ENCODE data around the gene GALNT17.

GALNT17 gene

DNA sequence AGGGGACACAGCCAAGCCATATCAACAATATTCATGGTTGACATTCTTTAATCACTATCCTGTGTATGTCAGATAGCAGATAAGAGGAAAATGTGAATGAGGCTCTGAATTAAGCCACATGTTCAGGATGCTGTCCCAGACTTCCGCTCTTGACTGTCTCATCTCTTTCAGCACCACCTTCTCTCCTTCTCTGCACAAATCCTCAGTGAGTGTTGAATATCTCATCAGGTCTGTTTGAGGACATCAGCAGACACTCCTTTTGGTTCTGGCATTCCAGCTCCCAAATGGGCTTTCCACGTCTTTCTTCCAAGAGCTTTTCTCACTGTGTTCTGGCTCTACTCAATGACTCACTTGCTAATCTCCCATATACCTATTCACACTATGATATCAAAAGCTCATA lies 321.7 kb downstream of the GALNT17 start:
- DNase-seq (ENCODE audit: low spot score): no peak
- FAIRE-seq: no peak

GRCh38 chr7:71454981-71455380 lies 323.0 kb downstream of the GALNT17 start:
- FAIRE-seq (no peak), DNase-seq (ENCODE audit: low spot score) (no peak)

DNA sequence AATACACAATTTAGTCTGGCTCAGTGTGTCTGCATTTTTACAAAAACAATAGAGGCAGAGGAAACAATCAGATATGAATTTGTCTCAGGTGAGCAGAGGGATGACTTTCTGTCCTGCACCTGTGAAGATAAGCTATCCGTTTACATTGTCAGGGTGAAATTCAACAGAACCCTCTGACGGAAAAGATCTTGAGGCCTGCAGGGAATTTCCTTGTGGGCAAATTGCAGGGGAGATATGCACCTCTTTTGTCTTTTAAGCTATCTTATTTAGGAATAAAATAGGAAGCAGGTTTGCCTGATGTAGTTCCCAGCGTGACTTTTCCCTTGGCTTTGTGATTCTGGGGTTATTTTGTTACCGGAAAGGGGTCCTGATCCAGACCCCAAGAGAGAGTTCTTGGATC lies 325.1 kb downstream of the GALNT17 start:
- no peak for FAIRE-seq
- no peak for DNase-seq (ENCODE audit: low spot score)

DNA sequence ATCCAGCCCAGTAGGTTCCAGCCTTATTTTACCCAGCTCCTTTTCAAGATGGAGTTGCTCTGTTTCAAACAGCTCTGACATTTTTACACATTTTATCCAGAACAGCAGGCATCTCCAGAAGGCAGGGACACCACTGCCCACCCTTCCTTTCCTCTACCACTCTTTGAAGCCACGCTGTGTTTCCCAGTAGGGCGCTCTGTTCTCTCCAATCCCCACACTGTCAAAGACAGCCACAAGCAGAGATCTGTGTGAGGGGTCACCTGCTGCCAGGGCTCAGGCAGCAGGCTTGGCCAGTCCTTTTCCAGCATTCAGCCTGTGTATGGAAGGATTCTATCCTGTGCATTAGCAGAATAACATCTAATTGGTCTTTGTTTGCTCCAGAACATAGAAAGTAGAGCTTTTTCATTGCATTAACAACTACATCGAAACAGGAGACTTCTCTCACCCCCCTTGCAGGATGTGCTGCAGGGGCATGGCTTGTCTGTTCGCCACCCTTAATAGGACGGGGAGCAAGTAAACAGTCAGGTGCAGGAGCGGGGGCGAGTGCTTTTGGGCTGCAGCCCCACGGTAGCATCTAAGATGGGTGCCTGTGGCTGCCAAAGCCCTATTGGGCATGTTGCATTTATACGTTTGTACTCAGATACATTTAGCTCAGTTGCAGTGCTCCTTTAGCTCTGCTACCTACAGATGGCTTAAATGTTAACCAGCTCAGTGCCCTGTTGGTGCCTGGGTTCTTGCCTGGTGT lies 326.1 kb downstream of the GALNT17 start:
- FAIRE-seq: no peak
- no peak for DNase-seq (ENCODE audit: low spot score)

DNA sequence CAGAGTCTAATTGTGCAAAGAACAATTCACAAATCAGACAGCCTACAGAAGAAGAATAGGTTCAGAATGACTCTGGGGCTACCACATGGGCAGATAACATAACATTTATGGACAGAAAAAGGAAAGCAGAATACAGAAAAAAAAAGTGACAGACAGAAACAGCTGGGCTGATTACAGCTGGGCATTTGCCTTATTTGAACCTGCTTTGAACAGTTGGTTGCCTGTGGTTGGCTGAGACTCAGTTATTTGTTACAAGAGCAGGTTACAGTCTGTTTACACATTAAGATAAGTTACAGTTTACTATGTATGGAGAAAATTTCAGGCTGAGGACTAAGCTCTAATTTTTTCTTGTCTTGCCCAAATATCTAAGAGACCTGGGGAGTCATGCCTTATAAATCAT lies 327.2 kb downstream of the GALNT17 start:
- FAIRE-seq: no peak
- no peak for DNase-seq (ENCODE audit: low spot score)

DNA sequence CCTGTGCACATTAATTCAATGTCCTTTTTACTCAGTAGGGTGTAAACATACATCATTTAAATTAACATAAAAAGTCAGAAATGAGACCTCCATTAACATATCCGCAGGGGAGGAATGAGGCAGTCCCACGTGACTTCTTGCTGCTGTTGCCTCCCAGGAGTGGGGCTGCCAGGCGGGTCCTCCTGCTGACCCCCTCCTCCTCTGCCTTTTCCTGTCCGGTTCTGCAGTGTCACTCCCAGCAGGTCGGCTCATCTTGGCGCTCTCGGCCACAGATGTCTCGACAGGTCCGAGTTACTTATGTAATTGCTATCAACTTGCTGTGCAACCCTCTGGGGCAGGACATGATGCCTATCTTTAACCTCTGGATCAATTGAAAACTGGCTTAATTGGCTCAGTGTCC lies 329.6 kb downstream of the GALNT17 start:
- DNase-seq (ENCODE audit: low spot score) (no peak), FAIRE-seq (no peak)

- DNase-seq (ENCODE audit: low spot score): no peak
- FAIRE-seq: no peak
Observed at GRCh38 chr7:71465741-71466189, 333.8 kb downstream of the GALNT17 start.

DNA sequence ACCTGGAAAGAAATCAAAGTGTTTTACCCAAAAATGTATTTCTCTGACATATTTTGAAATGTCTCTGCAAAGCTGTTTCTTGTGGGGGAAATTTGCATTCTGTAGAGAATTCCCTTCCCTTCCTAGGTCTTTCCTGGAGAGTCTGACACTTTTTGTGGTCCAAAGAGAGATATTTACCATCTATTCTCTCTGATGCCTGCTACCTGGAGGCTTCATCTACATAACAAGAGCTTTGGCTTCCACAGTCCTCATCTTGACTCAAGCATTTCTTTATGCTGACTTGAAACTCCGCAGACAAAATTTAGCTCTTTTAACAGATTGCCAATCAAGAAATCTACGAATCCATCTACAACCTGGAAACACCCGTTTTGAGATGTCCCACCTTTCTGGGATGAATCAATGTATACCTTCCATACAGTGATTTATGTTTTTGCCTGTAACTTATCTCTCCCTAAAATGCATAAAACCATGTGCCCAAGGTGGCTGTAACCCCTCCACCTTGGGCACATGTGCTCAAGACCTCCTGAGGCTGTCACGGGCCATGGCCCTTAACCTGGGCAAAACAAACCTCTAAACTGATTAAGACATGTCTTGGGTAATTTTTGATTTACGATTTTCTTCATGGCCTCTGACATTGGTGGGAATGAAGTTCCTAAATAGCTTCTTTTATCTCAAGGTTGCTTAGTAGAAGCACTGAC lies 334.7 kb downstream of the GALNT17 start:
- no peak for DNase-seq (ENCODE audit: low spot score)
- FAIRE-seq: no peak

- DNase-seq (ENCODE audit: low spot score): no peak
- no peak for FAIRE-seq
Observed at GRCh38 chr7:71470326-71470725, 338.4 kb downstream of the GALNT17 start.

DNA sequence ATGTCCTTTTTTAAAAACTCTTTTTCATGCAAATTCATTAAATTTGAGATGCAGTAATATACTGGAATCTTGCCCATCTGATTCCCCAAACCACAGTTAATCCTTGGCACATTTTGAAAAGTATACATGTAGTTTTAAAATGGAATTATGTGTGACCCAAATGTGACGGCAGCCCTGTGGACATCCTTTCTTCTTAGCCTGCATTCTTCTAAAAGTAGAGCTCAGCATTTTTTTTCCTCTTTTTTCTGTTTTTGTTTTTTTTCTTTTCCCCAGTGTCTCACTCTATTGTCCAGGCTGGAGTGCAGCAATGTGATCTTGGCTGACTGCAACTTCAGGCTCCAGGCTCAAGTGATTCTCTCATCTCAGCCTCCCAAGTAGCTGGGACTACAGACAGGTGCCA lies 338.9 kb downstream of the GALNT17 start:
- FAIRE-seq: no peak

DNA sequence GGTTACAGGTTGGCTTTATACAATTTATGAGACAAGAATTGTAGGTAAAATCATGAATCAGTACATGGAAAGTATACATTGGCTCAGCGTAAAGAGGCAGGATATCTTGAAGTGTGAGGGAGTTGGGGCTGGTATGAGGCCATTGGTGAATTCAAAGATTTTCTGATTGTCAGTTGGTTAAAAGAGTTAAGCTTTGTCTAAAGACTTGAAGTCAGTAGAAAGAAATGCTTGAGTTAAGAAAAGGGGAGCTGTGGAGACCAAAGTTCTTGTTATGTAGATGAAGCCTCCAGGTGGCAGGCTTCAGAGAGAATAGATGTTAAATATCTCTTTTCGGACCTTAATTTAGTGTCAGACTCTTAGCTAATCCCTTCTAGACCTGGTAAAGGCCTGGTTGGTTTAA lies 341.0 kb downstream of the GALNT17 start:
- no peak for FAIRE-seq

More for the DNA sequence above, 338.9 kb downstream of the GALNT17 start:
- no peak for DNase-seq (ENCODE audit: low spot score)

DNA sequence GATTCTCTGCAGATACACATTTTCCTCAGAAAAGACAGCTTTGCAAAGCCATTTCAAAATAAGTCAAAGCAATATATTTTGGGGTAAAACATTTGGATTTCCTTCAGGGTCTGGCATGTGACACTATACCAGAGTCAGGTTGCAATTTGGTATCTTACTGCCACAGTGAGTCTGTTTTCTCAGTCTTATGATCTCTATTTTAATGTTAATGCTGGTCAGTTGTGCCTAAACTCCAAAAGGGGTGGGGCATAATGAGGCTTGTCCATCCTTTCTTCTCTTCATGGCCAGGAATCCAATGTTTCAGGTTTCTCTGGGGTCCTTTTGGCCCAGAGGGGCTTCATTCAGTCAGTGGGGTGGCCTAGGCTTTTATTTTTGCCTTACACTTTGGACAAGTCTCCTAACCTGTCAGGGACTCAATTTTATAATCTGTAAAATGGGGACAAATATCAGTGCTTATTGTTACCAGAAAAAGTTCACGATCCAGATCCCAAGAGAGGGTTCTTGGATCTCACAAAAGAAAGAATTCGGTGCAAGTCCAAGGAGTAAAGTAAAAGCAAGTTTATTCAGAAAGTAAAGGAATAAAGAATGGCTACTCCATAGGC lies 341.5 kb downstream of the GALNT17 start:
- FAIRE-seq (no peak), DNase-seq (ENCODE audit: low spot score) (no peak)

More for the DNA sequence above, 341.0 kb downstream of the GALNT17 start:
- DNase-seq (ENCODE audit: low spot score): no peak

DNA sequence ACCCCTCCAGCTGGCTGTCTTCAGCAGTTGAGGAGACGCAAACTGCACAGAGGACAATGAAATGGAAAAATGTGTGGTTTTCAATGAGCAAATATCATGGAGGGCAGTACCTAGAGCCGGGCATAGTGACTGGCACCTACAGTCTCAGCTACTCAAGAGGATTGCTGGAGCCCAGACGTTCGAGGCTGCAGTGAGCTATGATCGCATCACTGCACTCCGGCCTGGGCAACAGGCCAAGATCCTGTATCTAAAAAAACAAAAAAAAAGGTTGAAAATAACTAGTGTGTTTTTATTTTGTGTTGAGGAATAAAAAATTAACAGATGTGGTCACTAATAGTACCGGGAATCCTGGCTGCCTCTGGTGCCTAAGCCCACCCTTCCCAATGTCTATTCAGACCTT lies 345.5 kb downstream of the GALNT17 start:
- FAIRE-seq (no peak), DNase-seq (ENCODE audit: low spot score) (no peak)

GRCh38 chr7:71479231-71479630 lies 347.3 kb downstream of the GALNT17 start:
- FAIRE-seq (no peak), DNase-seq (ENCODE audit: low spot score) (no peak)

DNA sequence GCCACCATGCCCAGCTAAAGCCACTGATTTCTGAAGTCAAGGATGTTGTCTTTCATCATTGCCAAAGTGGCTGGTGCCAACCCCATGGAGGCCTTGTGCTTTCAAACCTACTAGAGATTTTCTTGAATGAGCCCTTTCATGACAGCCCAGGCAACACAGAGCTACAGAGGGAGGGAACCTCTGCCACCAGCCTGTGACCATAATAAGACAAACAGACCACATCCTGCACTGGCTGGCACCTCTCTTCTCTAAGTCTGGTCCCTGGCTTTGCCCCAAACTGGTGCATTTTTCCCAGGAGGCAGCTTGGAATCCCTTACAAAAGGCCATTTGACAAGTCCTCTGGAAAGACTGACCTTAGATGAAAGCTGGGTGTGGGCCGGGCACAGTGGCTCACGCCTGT lies 348.8 kb downstream of the GALNT17 start:
- FAIRE-seq (no peak), DNase-seq (ENCODE audit: low spot score) (no peak)

GRCh38 chr7:71482284-71482683 lies 350.3 kb downstream of the GALNT17 start:
- FAIRE-seq: no peak

DNA sequence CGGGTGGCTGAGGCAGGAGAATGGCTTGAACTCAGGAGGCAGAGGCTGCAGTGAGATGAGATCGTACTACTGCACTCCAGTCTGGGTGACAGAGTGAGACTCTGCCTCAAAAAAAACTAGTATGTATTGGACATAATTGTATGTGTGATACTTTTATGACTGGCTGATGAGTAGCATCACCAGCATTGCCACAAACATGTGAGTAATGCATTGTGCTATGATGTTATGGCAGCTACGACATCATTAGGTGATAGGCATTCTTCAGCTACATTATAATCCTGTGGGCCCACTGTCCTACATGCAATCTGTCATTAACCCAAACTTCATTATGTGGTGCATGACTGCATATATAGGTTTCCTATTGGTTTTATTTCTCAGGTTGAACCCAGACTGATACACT lies 352.4 kb downstream of the GALNT17 start:
- FAIRE-seq (no peak), DNase-seq (ENCODE audit: low spot score) (no peak)

More at GRCh38 chr7:71482284-71482683, 350.3 kb downstream of the GALNT17 start:
- no peak for DNase-seq (ENCODE audit: low spot score)

DNA sequence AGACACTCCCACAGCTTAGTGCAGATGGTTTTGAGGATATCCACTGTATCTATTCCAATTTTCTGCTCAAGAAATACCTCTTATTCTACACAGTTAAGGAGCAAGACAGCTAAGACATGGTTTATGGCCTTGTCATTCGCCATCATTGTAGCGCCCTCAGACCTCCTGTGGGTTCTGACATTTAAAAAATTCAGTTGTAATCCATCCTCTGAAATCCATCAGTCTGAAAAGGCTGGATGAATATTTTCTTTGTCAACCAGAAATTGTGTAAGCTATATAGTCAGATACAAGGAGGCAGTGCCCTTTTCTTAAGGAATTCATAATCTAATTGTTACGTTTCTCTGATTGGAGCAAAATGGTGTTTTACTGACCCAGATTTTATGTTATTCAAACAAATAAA lies 353.6 kb downstream of the GALNT17 start:
- DNase-seq (ENCODE audit: low spot score): no peak
- no peak for FAIRE-seq

DNA sequence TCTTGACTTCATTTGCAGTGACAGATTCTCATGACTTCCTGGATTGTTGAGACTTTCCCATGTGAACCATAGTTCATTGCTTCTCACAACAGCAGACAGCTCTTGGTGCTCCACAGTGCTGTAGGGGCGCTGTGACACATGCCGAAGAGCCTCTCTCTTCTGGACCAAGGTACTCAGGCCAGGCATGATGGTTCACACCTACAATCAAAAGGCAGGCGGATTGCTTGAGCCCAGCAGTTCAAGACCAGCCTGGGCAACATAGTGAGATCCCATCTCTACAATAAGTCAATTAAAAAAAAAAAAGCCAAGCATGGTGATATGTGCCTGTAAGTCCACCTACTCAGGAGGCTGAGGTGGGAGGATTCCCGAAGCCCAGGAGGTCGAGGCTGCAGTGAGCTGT lies 354.5 kb downstream of the GALNT17 start:
- FAIRE-seq: no peak
- no peak for DNase-seq (ENCODE audit: low spot score)

- DNase-seq (ENCODE audit: low spot score): peak; percentile 50
- no peak for FAIRE-seq
Observed at GRCh38 chr7:71486856-71487628, 355.1 kb downstream of the GALNT17 start.

DNA sequence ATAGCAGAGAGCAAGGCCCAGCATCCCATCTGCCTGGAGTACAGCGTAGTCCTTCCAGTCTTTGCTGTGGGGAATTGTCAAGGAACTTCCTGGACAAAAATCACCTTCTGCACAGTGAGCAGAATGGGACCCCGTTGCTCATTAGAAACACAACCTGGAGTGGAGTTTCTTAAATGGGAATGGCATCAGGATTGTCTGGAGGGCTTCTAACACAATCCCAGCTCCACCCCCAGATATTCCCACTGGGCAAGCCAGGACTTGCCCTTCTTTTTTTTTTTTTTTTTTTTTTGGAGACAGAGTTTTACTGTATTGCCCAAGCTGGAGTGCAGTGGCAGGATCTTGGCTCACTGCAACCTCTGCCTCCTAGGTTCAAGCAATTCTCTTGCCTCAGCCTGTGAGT lies 356.4 kb downstream of the GALNT17 start:
- peak; percentile 52 for DNase-seq (ENCODE audit: low spot score)
- FAIRE-seq: no peak

DNA sequence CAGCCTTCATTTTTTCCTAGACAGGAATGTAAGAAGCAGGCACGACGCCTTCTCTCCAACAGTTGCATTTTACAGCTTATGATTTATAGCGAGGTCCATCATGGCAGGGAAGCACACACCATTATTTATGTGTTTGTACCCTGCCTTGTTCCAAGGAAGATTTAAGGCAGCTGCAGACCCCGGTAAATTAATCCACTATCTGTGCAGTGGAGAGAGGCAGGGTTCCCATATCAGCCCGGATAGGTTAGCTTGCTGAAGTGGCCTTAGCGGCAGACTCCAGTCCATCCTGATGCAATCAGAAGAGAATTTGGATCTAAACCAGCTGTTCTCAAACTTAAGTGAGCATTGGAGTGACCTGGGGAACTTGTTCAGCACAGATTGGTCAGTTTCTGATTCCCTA lies 359.4 kb downstream of the GALNT17 start:
- FAIRE-seq: no peak

More for the DNA sequence above, 359.4 kb downstream of the GALNT17 start:
- no peak for DNase-seq (ENCODE audit: low spot score)
